PC-9 (cell line): ENCODE results near the gene ARHGAP32. TPM values are rescaled to one million over a fixed set of nuclear protein-coding genes. Genes with fewer than 3 reads are reported as not detected.

Experiments used
- BruUV-seq: library from RNA; stranded (reverse); fragments of 400-500 nt; replicated peaks from 2 replicates; lab custom pipeline; 2021; lab: Mats Ljungman, UMichigan
- CTCF ChIA-PET: fragments of 300-600 bp; sonication (Branson Sonifier 250); formaldehyde crosslinking; loops from one replicate; lab custom pipeline; 2022; ENCODE audit warnings: antibody characterized with exemption; lab: Charles Lee
- POLR2A ChIA-PET: fragments of 300-600 bp; sonication (Branson Sonifier 250); formaldehyde crosslinking; loops from one replicate; lab custom pipeline; 2022; ENCODE audit warnings: antibody characterized with exemption; ENCODE audit not compliant: unreplicated experiment; lab: Charles Lee
- DNase-seq, 2 experiments: peaks; one replicate each; pipeline versions ENCODE4 v3.0.0 to v3.0.0-alpha.2; 2015 to 2022; ENCODE audit warnings: mixed read lengths in 1 of 2
- H2AFZ ChIP-seq: fragments of 200-600 bp; sonication (generic); 2 replicates; pipeline ENCODE4 v1.8.1; 2017; ENCODE audit warnings: antibody characterized with exemption
- H3F3A ChIP-seq: fragments of 200-600 bp; sonication (generic); 2 replicates; pipeline ENCODE4 v1.8.1; 2017; ENCODE audit warnings: antibody characterized with exemption, mild to moderate bottlenecking, low read depth; ENCODE audit not compliant: insufficient read depth
- H3K27ac ChIP-seq: fragments of 200-600 bp; sonication (generic); 2 replicates; pipeline ENCODE4 v1.6.1; 2016; ENCODE audit warnings: mixed run types
- H3K27me3 ChIP-seq: fragments of 200-600 bp; sonication (generic); 2 replicates; pipeline ENCODE4 v1.6.1; 2016; ENCODE audit warnings: low read depth, mixed run types; ENCODE audit not compliant: insufficient read depth
- H3K36me3 ChIP-seq: fragments of 200-600 bp; sonication (generic); 2 replicates; pipeline ENCODE4 v1.6.1; 2016; ENCODE audit warnings: low read depth, mixed run types
- H3K4me1 ChIP-seq: fragments of 200-600 bp; sonication (generic); replicated peaks from 2 replicates; pipeline ENCODE4 v1.6.1; 2016; ENCODE audit warnings: mixed run types; ENCODE audit not compliant: insufficient read depth
- H3K4me2 ChIP-seq: fragments of 200-600 bp; sonication (generic); 2 replicates; pipeline ENCODE4 v1.6.1; 2017; ENCODE audit warnings: mixed run types
- H3K4me3 ChIP-seq: fragments of 200-600 bp; sonication (generic); 2 replicates; pipeline ENCODE4 v1.6.1; 2016; ENCODE audit warnings: mixed run types
- H3K79me2 ChIP-seq: fragments of 200-600 bp; sonication (generic); 2 replicates; pipeline ENCODE4 v1.6.1; 2017; ENCODE audit warnings: low read depth, mixed run types
- H3K9me2 ChIP-seq: fragments of 200-600 bp; sonication (generic); 2 replicates; pipeline ENCODE4 v1.8.1; 2017; ENCODE audit warnings: mild to moderate bottlenecking; ENCODE audit not compliant: insufficient read depth
- H3K9me3 ChIP-seq: fragments of 200-600 bp; sonication (generic); 2 replicates; pipeline ENCODE4 v1.8.1; 2016; ENCODE audit warnings: low read depth; ENCODE audit not compliant: insufficient read depth
- H4K20me1 ChIP-seq: fragments of 200-600 bp; sonication (generic); 2 replicates; pipeline ENCODE4 v1.8.1; 2017; ENCODE audit not compliant: insufficient read depth
- CTCF ChIP-seq: fragments of 200-600 bp; sonication (generic); conservative IDR thresholded peaks from 2 replicates; pipeline ENCODE4 v1.6.1; 2017; ENCODE audit warnings: mixed run types, antibody characterized with exemption, mild to moderate bottlenecking, moderate library complexity
- EZH2 ChIP-seq: fragments of 200-600 bp; sonication (generic); IDR thresholded peaks from 2 replicates; pipeline ENCODE4 v1.8.0; 2017; ENCODE audit warnings: antibody characterized with exemption, low read depth
- intact Hi-C: fragments of 100-400 bp; cut with micrococcal nuclease; formaldehyde crosslinking; loops from one replicate; pipeline ENCODE4 v1.10.0; 2022; ENCODE audit not compliant: unreplicated experiment
- total RNA-seq: library from RNA; stranded (reverse); gene quantifications from 2 replicates; pipeline ENCODE4 v1.2.3, GENCODE V29; 2021

ARHGAP32 gene
- total RNA-seq, 1 experiment from 2014 or later: 35.1 TPM

- intact Hi-C loops: no loop called here
- no peak for DNase-seq
- Histone ChIP-seq H3K27ac (no peak overlapping the region), H3K9me3 (no peaks in the 10 kb centered on the region), H3K79me2 (no peaks in the 10 kb centered on the region), H2AFZ (no peak overlapping the region), H3K4me1 (no peaks in the 10 kb centered on the region), H3K4me3 (no peak overlapping the region), H4K20me1 (no peaks in the 10 kb centered on the region), H3F3A (no peaks in the 10 kb centered on the region), H3K27me3 (peaks cover 51% of the 10 kb centered on the region), H3K9me2 (no peaks in the 10 kb centered on the region), H3K4me2 (no peak overlapping the region), H3K36me3 (no peaks in the 10 kb centered on the region)
- ChIA-PET POLR2A (no interaction called here), CTCF (interaction anchor here (0.7 kb wide), 1 partner anchor 10 kb away, joined by 8 read pairs; no protein-coding TSS in a partner anchor)
- BruUV-seq: no TSS peak
- TF ChIP-seq CTCF (no peak), EZH2 (no peak)
These were observed 266.1 kb downstream of the ARHGAP32 start for GRCh38 chr11:128926000-128926399.

GRCh38 chr11:128925250-128925600 is 266.9 kb downstream of the ARHGAP32 start:
- Histone ChIP-seq H3K27ac (no peak overlapping the region), H3F3A (no peaks in the 10 kb centered on the region), H2AFZ (no peak overlapping the region), H4K20me1 (no peaks in the 10 kb centered on the region), H3K36me3 (no peaks in the 10 kb centered on the region), H3K79me2 (no peaks in the 10 kb centered on the region), H3K4me2 (no peak overlapping the region), H3K4me1 (no peaks in the 10 kb centered on the region), H3K9me3 (no peaks in the 10 kb centered on the region), H3K4me3 (no peak overlapping the region), H3K27me3 (peaks cover 56% of the 10 kb centered on the region), H3K9me2 (no peaks in the 10 kb centered on the region)
- DNase-seq: no peak
- intact Hi-C loops: no loop called here
- ChIA-PET POLR2A (interaction anchor here (0.6 kb wide), 1 partner anchor 19 kb away, joined by 21 read pairs; no protein-coding TSS in a partner anchor), CTCF (no interaction called here)
- TF ChIP-seq CTCF (no peak), EZH2 (no peak)
- no TSS peak for BruUV-seq

- no peak for TF ChIP-seq EZH2
- no peak for TF ChIP-seq CTCF
- H2AFZ ChIP-seq: no peak overlapping the region
- H3K4me3 ChIP-seq: no peak overlapping the region
- no peaks in the 10 kb centered on the region for H3K79me2 ChIP-seq
- no TSS peak for BruUV-seq
- H3K36me3 ChIP-seq: no peaks in the 10 kb centered on the region
- H3K4me2 ChIP-seq: no peak overlapping the region
- no peaks in the 10 kb centered on the region for H4K20me1 ChIP-seq
- no peaks in the 10 kb centered on the region for H3F3A ChIP-seq
- DNase-seq: no peak
- intact Hi-C loops: no loop called here
- no peak overlapping the region for H3K27ac ChIP-seq
- no peaks in the 10 kb centered on the region for H3K9me3 ChIP-seq
- ChIA-PET POLR2A (interaction anchor here (0.6 kb wide), 2 partner anchors 19 to 24 kb away, joined by 4 to 21 read pairs; no protein-coding TSS in a partner anchor), CTCF (no interaction called here)
- H3K9me2 ChIP-seq: no peaks in the 10 kb centered on the region
- peaks cover 56% of the 10 kb centered on the region for H3K27me3 ChIP-seq
- no peaks in the 10 kb centered on the region for H3K4me1 ChIP-seq
These were observed 267.4 kb downstream of the ARHGAP32 start for GRCh38 chr11:128924510-128925249.
